ENCODE measurements around the gene SPANXN5.
"Not testable (repeated sequence)": the region's sequence is repeated elsewhere in the genome, so short reads cannot be mapped to it uniquely, and the experiment has no call there.

DNA sequence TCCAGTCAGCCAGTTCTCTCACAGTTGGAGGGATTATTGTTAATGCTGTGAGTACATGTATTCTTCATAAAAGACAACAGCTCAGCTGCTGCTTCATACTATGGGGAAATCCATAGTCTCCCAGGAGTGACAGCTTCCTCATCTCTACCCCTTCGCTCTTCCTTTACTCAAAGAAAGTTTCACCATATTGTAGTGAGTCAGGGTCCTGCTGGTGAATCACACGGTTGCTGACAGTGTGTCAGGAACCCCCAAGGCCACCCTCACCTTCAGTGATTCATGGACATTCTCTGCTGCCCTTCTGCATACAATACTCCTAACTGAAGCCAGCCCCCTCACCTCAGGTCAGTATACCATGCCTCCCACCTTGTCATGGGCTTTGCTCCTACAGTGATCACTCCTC lies 7.6 kb upstream of the SPANXN5 start:
- TF ChIP-seq, protein P1, sequence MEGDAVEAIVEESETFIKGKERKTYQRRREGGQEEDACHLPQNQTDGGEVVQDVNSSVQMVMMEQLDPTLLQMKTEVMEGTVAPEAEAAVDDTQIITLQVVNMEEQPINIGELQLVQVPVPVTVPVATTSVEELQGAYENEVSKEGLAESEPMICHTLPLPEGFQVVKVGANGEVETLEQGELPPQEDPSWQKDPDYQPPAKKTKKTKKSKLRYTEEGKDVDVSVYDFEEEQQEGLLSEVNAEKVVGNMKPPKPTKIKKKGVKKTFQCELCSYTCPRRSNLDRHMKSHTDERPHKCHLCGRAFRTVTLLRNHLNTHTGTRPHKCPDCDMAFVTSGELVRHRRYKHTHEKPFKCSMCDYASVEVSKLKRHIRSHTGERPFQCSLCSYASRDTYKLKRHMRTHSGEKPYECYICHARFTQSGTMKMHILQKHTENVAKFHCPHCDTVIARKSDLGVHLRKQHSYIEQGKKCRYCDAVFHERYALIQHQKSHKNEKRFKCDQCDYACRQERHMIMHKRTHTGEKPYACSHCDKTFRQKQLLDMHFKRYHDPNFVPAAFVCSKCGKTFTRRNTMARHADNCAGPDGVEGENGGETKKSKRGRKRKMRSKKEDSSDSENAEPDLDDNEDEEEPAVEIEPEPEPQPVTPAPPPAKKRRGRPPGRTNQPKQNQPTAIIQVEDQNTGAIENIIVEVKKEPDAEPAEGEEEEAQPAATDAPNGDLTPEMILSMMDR (IDR thresholded peaks at IDR 0.05; ENCODE audit: low read length), result not testable (repeated sequence)
- TF ChIP-seq EZH2 (IDR thresholded peaks at IDR 0.05; ENCODE audit: borderline replicate concordance, low read length), result not testable (repeated sequence)

All from OCI-LY1 (cell line).